Duodenal mucosa (tissue), 2 donors: ENCODE measurements around the gene SKIC8.
A peak's percentile ranks its signal among the peaks of the same experiment; 100 is the strongest.

Experiments used
- H3K27ac ChIP-seq: one replicate; pipeline ENCODE4 v1.7.0; 2013; ENCODE audit warnings: low read depth, low read length
- H3K27me3 ChIP-seq, 2 donors: one replicate each; pipeline ENCODE4 v1.7.0; 2013; ENCODE audit warnings: low read length in 2 of 2, control low read depth in 1 of 2; ENCODE audit not compliant: insufficient read depth in 2 of 2, control insufficient read depth in 1 of 2
- H3K36me3 ChIP-seq, 2 donors: one replicate each; pipeline ENCODE4 v1.7.0; 2013; ENCODE audit warnings: low read length in 2 of 2, control low read depth in 1 of 2; ENCODE audit not compliant: insufficient read depth in 2 of 2, control insufficient read depth in 1 of 2
- H3K4me1 ChIP-seq, 2 donors: one replicate each; pipeline ENCODE4 v1.7.0; 2013; ENCODE audit warnings: low read length in 2 of 2, control low read depth in 1 of 2; ENCODE audit not compliant: insufficient read depth in 2 of 2, control insufficient read depth in 1 of 2
- H3K4me3 ChIP-seq, 2 donors: one replicate each; pipeline ENCODE4 v1.7.0; 2013; ENCODE audit warnings: low read length in 2 of 2, low read depth in 1 of 2
- H3K9ac ChIP-seq, 2 donors: one replicate each; pipeline ENCODE4 v1.7.0; 2013; ENCODE audit warnings: low read length in 2 of 2, low read depth in 1 of 2
- H3K9me3 ChIP-seq, 2 donors: one replicate each; pipeline ENCODE4 v1.7.0; 2013; ENCODE audit warnings: low read length in 2 of 2, control low read depth in 1 of 2; ENCODE audit not compliant: control insufficient read depth in 1 of 2

The SKIC8 gene

DNA sequence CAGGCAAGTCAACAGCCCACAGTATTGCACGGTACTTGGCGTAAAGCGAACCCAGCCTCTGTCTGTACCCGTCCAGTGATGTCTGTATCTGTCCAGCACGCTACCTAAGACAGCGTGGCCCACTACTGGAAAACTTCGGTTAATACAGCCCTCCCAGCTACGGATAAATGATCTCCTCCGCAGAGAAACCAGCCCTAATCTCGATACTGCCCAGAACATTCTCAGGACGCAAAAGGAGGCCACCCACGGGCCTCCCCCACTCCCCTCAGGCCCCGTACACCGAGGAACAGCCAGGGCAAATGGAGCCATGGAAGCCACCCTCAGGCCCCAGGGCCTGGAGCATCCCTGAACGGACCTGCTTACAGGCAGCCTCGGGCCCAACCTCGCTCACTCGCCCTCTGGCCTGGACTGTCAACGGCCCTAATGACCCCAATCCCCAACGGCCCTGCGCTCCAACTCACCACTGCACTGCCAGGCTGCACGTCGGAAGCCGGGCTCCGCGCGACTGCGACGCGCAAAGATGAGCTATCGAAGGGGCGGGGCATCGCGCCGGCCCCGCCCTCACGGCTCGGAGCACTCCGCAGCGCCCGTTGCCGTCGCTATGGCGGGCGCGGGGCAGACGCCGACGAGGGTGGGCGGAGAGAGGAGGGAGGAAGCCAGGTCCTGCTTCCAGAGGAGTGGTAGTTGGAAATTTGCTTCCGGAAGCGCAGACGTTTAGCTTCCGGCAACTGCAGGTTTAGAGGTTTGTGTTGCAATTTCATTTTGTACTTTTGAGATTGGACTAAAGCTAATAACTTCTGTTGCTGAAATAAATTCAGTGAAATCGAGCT is at the start of gene SKIC8:
TSS of gene SKIC8 (minus strand) at position 509 of the 830 bp plus-strand sequence. CDS start 3,923 bp downstream, outside the sequence.
- Histone ChIP-seq H3K9me3 (no peaks in the 10 kb centered on the region), H3K27ac (peak within 1 kb of the TSS; percentile 68), H3K9ac (peak within 1 kb of the TSS; percentile 95 to 97), H3K4me3 (peak within 1 kb of the TSS; percentile 99 to 100), H3K27me3 (no peaks in the 10 kb centered on the region), H3K4me1 (peaks cover 12 to 16% of the 10 kb centered on the region in 2 donors), H3K36me3 (peaks cover under 1 to 6% of the 10 kb centered on the region in 2 donors)

DNA sequence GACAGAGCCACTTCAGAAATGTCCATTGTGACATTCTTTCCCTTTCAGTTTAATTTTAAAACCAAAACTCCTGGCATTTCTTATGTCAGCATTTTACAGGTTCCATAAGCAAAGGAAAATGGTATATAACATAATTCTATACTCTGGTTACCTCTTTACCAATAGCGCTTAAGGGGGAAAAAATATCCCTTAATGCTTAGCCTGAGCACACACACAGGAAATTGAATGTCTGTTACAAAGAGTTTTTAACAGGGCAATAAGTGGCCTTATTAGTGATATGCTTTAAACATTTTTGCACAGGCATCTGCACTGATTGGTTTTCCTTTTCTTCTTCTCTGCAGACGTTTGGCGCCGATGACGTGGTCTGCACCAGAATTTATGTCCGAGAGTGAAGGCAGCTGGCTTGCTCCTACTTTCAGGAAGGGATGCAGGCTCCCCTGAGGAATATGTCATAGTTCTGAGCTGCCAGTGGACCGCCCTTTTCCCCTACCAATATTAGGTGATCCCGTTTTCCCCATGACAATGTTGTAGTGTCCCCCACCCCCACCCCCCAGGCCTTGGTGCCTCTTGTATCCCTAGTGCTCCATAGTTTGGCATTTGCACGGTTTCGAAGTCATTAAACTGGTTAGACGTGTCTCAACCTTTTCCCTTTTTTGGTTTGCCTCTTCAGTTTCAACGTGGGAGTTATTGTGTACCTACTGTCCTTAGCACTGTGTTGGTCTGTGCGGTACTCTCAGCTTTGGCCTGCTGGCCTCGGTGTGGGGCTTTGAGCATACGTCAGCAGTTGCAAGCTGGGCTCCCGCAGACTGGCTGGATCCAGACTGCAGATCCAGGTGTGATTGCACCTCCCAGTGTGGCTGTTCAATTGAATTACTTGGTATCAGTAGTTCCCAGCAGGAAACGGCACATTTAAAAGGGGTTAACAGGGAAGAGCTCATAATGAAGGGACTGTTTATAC is 48.5 kb upstream of the SKIC8 start:
- no peaks in the 10 kb centered on the region for H3K36me3 ChIP-seq
- no peak overlapping the region for H3K27ac ChIP-seq
- no peaks in the 10 kb centered on the region for H3K9me3 ChIP-seq
- no peak overlapping the region for H3K4me3 ChIP-seq
- no peak overlapping the region for H3K9ac ChIP-seq
- peaks cover 3 to 9% of the 10 kb centered on the region in 2 donors for H3K27me3 ChIP-seq
- H3K4me1 ChIP-seq: no peaks in the 10 kb centered on the region

DNA sequence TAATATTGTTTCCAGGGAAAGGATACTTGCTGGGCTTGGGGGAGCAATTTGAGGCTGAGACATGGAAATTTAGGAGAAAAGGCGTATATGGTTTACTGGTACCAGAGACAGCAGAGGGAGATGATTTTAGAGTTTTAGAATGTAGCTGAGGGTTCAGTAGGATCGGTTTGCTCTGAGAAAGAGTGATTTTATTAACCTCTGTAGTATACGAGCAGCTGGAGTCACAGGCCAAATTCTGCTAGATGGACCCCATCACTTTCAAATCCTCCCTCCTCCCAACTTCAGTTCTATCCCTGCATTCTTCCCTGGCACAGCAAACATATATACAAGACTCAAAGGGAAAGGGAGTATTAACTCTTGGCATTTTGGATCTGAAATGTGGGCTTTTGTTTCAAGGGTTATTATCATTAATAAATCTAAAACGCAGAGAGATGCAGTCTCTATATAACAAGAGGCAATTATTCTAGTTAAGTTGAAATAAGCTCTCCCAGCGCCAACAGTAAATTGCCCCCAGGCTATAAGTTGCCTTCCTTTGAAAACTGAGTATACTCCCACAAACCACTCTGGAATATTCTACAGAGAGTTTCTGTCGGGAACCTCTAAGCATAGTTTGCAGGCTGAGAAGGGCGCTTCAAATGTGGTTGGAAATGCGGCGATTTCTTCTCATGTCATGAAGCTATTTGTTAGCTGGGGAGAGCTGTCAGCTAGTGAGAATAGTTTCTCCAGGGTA is 46.2 kb upstream of the SKIC8 start:
- Histone ChIP-seq H3K9ac (no peak overlapping the region), H3K4me1 (peaks cover 6 to 7% of the 10 kb centered on the region in 2 donors), H3K27ac (no peak overlapping the region), H3K9me3 (no peaks in the 10 kb centered on the region), H3K36me3 (no peaks in the 10 kb centered on the region), H3K4me3 (no peak overlapping the region), H3K27me3 (peaks cover 24 to 30% of the 10 kb centered on the region in 2 donors)

DNA sequence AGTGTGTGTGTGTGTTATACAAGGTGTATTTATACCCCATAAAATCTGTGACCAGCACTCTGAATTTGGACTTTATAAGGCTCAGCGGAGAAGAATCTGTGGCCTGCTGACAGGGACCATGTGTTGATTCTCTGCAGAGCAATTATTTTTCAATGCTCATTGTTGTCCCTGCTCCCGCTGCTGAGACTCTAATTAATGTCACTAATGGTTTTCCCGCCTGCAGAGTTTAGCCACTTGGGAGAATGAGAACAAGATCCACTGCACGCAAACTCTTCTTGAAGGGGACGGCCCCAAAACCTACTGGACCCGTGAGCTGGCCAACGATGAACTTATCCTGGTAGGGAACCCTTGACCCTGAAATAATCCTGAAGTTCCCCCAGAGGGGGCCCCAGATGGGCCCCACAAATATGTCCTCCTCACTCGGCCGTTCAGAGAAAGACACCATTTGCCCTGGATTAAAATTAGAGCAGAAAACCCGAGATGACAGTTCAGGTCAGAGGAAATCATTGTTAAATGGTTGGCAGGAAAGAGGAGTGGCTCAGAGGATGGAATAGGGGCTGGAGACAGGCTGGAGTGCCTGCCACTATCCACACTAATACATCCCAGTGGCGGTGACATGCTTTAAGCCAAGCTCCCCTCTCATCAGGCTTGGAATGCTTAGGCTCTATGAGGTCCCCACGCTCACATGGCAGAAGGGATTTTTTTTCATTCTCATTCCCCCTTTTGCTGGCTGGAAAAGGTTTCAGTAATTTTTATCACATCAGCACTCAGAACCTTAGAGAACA is 44.1 kb upstream of the SKIC8 start:
- Histone ChIP-seq H3K4me1 (peaks cover 7 to 11% of the 10 kb centered on the region in 2 donors), H3K27me3 (peaks cover 43 to 49% of the 10 kb centered on the region in 2 donors), H3K27ac (no peak overlapping the region), H3K9me3 (no peaks in the 10 kb centered on the region), H3K36me3 (no peaks in the 10 kb centered on the region), H3K9ac (no peak overlapping the region), H3K4me3 (no peak overlapping the region)

DNA sequence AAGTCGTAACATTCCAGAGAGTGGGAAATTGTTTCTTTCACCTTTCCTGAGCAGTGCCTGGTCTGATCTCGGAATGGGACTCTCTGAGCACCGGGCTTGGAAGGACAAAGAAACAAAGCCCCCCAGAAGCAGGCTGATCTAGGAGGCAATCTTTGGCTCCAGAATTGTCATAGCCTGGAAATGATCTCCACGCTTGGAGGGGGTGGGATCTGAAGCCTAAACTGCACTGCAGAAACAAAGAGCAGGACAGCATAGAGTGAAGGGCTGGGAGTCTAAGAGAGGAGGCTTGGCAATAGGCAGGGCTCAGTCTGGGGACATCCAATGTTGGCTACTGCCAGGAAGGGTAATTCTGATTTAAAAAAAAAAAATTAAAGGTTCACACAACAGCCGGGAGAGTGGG is 42.6 kb upstream of the SKIC8 start:
- no peak overlapping the region for H3K4me3 ChIP-seq
- H3K4me1 ChIP-seq: peaks cover 7 to 11% of the 10 kb centered on the region in 2 donors
- no peak overlapping the region for H3K9ac ChIP-seq
- no peaks in the 10 kb centered on the region for H3K36me3 ChIP-seq
- peaks cover 45 to 53% of the 10 kb centered on the region in 2 donors for H3K27me3 ChIP-seq
- H3K27ac ChIP-seq: no peak overlapping the region
- H3K9me3 ChIP-seq: no peaks in the 10 kb centered on the region

DNA sequence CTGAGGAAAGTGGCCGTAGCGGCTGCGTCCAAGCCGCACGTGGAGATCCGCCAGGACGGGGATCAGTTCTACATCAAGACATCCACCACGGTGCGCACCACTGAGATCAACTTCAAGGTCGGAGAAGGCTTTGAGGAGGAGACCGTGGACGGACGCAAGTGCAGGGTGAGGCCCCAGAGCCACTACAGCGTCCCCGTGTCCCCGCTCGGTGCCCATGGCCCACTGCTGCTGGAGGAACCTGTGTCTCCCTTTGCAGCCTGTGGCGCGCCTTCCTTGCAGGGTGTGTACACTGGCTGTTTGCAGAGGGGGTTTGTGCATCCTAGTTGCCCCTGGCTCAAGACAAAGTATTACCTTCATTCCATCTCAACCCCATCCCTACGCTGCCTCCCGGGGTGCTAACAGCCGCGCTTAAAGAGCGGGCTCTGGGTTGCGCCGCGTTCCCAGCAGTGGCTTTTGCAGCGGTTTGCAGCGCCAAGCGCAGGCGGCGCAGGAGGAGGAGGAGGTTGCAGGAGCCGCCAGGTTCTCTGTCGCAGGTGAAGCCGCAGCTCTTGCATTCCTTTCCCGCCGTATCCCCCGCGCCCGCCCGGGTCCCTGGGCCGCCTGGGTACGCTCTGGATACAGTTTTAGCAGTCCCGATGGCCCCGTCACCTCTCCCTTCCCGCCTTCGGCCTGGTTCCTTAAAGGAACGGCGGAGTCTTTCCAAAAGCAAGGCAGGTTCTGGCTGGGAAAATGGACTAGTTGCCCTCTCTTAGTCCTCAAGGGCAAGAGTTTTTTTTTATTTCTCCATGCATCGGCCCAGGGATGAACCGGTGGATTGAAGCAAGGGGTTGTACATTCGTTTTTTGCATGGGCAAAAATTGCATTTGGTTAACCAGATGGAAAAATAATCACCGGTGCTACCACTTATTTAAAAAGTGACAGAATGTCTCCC is 41.9 kb upstream of the SKIC8 start:
- H3K9ac ChIP-seq: no peak overlapping the region
- H3K4me3 ChIP-seq: peak overlapping the region in 1 of 2 donors; percentile 50
- H3K36me3 ChIP-seq: no peaks in the 10 kb centered on the region
- H3K27ac ChIP-seq: no peak overlapping the region
- peaks cover 45 to 58% of the 10 kb centered on the region in 2 donors for H3K27me3 ChIP-seq
- H3K4me1 ChIP-seq: peaks cover 7 to 11% of the 10 kb centered on the region in 2 donors
- no peaks in the 10 kb centered on the region for H3K9me3 ChIP-seq

DNA sequence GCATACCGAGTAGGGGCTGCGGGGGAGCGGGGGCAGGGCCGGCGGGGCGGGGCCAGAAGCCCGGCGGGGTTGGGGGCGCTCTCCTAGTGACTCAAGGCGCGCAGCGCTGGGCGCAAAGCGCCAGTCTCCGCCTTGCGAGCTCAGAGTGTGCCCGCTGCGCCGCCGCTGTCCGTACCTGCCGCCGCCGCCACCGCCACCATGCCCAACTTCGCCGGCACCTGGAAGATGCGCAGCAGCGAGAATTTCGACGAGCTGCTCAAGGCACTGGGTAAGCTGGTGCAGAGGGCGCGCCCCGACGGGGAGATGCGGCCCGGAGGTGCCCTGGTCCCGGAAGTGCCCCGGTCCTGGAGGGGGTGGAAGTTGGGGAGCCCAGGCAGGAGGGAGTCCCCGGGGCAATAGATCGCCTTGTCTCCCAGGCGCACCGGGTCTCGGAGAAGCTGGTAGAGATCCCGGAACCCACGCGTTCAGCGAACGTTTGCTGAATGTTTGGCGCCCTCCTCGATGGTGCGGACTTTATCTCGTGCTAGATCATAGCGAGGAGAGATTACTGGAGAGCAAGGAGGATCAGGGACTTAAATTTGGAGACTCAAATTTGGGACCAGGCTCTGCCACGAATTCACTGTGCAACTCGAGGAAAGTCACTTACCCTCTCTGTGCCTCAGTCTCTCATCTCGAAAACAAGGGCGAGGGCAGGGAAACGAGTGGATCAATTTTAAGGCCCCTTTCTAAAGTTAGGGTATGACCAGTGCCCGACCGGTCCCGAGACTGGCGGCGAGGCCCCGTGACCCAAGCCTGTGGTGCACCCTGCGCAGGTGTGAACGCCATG is 41.0 kb upstream of the SKIC8 start, which contains the start of gene CRABP1:
TSS of gene CRABP1 (plus strand) at position 123 of the 826 bp plus-strand sequence. CDS start at position 199, 76 bp downstream.
- peaks cover 45 to 59% of the 10 kb centered on the region in 2 donors for H3K27me3 ChIP-seq
- H3K4me3 ChIP-seq: peak within 1 kb of the TSS in 1 of 2 donors; percentile 50

DNA sequence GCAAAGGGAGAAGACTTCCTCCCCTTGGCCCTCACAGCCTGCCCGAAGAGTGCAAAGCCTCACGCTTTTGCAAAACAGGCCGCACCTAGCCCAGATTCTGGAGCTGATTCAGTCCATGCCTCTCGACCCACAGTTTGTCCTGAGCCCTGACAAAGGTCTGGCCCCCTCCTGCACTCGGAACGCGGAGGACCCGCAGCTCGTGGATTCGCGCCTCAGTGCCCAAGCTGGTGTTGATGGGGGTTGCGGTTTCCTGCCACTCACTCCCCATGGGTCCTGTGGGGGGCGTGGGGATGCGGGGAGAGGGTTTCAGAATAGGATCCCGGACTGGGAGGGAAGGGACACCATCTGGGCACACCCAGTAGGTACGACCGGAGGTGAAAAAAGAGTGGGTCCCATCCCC is 40.1 kb upstream of the SKIC8 start:
- peaks cover 7 to 11% of the 10 kb centered on the region in 2 donors for H3K4me1 ChIP-seq
- H3K27me3 ChIP-seq: peaks cover 45 to 56% of the 10 kb centered on the region in 2 donors
- H3K4me3 ChIP-seq: no peak overlapping the region
- no peaks in the 10 kb centered on the region for H3K36me3 ChIP-seq
- H3K27ac ChIP-seq: no peak overlapping the region
- H3K9ac ChIP-seq: no peak overlapping the region
- no peaks in the 10 kb centered on the region for H3K9me3 ChIP-seq

More for the DNA sequence above, 41.0 kb upstream of the SKIC8 start, which contains the start of gene CRABP1:
- H3K27ac ChIP-seq: no peak within 1 kb of the TSS
- H3K36me3 ChIP-seq: no peaks in the 10 kb centered on the region
- no peak within 1 kb of the TSS for H3K9ac ChIP-seq
- no peaks in the 10 kb centered on the region for H3K9me3 ChIP-seq
- peaks cover 7 to 11% of the 10 kb centered on the region in 2 donors for H3K4me1 ChIP-seq
